ENCODE data around the gene FNDC11.
"Not testable (repeated sequence)": the region's sequence is repeated elsewhere in the genome, so short reads cannot be mapped to it uniquely, and the experiment has no call there.

FNDC11 gene

DNA sequence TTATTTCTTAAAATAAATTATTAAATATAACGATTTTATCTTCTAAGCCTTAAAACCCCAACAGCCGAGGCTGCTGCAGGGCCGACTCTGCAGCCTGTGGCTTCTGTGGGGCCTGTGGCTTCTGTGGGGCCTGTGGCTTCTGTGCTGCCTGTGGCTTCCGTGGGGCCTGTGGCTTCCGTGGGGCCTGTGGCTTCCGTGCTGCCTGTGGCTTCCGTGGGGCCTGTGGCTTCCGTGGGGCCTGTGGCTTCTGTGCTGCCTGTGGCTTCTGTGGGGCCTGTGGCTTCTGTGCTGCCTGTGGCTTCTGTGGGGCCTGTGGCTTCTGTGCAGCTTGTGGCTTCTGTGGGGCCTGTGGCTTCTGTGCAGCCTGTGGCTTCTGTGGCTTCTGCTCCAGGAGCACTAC lies 47.7 kb downstream of the FNDC11 start:
- not testable (repeated sequence) for FAIRE-seq

DNA sequence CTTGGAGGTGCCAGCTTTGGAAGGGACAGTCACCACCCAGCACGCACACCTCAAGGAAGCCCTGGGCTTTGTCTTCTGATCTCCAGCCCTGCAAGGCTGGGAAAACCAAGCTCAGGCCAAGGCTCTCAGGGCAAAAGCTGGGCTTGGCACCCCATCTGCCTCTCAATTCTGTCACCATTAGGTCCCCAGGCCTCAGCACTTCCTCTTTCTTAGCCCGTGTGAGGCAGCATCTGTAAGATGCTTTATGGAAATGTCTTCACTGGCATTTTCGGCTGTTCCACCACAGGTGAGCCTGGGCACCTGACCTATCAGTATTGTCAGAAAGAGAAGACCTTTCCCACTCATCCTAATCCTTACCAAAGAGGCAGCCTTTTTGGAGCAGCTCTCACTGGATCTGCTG lies 48.4 kb downstream of the FNDC11 start:
- FAIRE-seq: no peak
